Stomach smooth muscle (tissue), 2 donors: ENCODE measurements around the gene ADD2.
"Not testable (repeated sequence)": the region's sequence is repeated elsewhere in the genome, so short reads cannot be mapped to it uniquely, and the experiment has no call there.

Experiments used
- H3K27ac ChIP-seq: one replicate; pipeline ENCODE4 v1.7.0; 2013; ENCODE audit warnings: mild to moderate bottlenecking, low read length, inconsistent platforms
- H3K27me3 ChIP-seq, 2 donors: one replicate each; pipeline ENCODE4 v1.7.0; 2013; ENCODE audit warnings: low read length in 2 of 2; ENCODE audit not compliant: insufficient read depth in 2 of 2, control insufficient read depth in 1 of 2
- H3K36me3 ChIP-seq, 2 donors: one replicate each; pipeline ENCODE4 v1.7.0; 2013; ENCODE audit warnings: low read length in 2 of 2; ENCODE audit not compliant: control insufficient read depth in 2 of 2, insufficient read depth in 2 of 2
- H3K4me1 ChIP-seq: one replicate; pipeline ENCODE4 v1.7.0; 2013; ENCODE audit warnings: low read length; ENCODE audit not compliant: control insufficient read depth, insufficient read depth
- H3K4me3 ChIP-seq, 2 donors: one replicate each; pipeline ENCODE4 v1.7.0; 2013; ENCODE audit warnings: low read length in 2 of 2
- H3K9ac ChIP-seq, 2 donors: one replicate each; pipeline ENCODE4 v1.7.0; 2013; ENCODE audit warnings: low read length in 2 of 2, mild to moderate bottlenecking in 1 of 2
- H3K9me3 ChIP-seq, 2 donors: one replicate each; pipeline ENCODE4 v1.7.0; 2013; ENCODE audit warnings: low read length in 2 of 2; ENCODE audit not compliant: control insufficient read depth in 2 of 2
- donor health status: healthy.
- donor health status: Pancreatic carcinoma.

The ADD2 gene

GRCh38 chr2:70799706-70800105 lies 31.7 kb upstream of the ADD2 start:
- Histone ChIP-seq H3K4me3 (no peak overlapping the region), H3K27me3 (peaks cover 0 to 6% of the 10 kb centered on the region in 2 donors), H3K36me3 (no peaks in the 10 kb centered on the region), H3K27ac (no peak overlapping the region), H3K9me3 (peaks cover 4 to 11% of the 10 kb centered on the region in 2 donors), H3K4me1 (no peaks in the 10 kb centered on the region), H3K9ac (no peak overlapping the region)

- not testable (repeated sequence) for H3K27me3 ChIP-seq, H3K4me3 ChIP-seq
These were observed 30.0 kb upstream of the ADD2 start for GRCh38 chr2:70797996-70798395.

GRCh38 chr2:70797506-70797905 lies 29.5 kb upstream of the ADD2 start:
- H3K36me3 ChIP-seq: no peaks in the 10 kb centered on the region
- H3K4me1 ChIP-seq: no peaks in the 10 kb centered on the region
- H3K4me3 ChIP-seq: no peak overlapping the region
- no peak overlapping the region for H3K27ac ChIP-seq
- H3K9ac ChIP-seq: no peak overlapping the region
- H3K9me3 ChIP-seq: peaks cover 4 to 11% of the 10 kb centered on the region in 2 donors
- peaks cover 6 to 7% of the 10 kb centered on the region in 2 donors for H3K27me3 ChIP-seq

More at GRCh38 chr2:70797996-70798395, 30.0 kb upstream of the ADD2 start:
- peaks cover 4 to 11% of the 10 kb centered on the region in 2 donors for H3K9me3 ChIP-seq
- H3K9ac ChIP-seq, H3K27ac ChIP-seq, H3K36me3 ChIP-seq, H3K4me1 ChIP-seq: not testable (repeated sequence)

DNA sequence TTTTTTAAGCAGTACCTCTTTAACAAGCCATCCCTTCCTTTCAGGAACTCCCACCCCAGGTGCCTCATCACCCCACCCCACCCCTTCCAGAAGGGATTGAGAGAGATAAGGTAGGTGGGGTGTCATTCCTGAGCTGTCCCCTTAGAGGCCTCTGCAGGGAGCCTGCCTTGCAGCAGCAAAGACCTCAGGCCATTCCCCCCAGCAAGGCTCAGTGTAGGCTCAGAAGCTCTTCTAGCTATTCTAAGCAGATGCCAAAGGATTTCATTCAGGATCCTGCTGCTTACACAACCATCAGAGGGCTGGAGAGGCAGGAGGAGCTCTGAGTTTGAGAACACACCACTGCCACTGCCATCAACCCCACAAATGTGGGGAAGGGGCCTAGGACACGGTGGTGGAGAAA lies 28.3 kb upstream of the ADD2 start:
- no peaks in the 10 kb centered on the region for H3K4me1 ChIP-seq
- H3K27me3 ChIP-seq: peaks cover 11 to 14% of the 10 kb centered on the region in 2 donors
- peaks cover 4 to 11% of the 10 kb centered on the region in 2 donors for H3K9me3 ChIP-seq
- H3K9ac ChIP-seq: no peak overlapping the region
- H3K27ac ChIP-seq: no peak overlapping the region
- no peaks in the 10 kb centered on the region for H3K36me3 ChIP-seq
- no peak overlapping the region for H3K4me3 ChIP-seq

DNA sequence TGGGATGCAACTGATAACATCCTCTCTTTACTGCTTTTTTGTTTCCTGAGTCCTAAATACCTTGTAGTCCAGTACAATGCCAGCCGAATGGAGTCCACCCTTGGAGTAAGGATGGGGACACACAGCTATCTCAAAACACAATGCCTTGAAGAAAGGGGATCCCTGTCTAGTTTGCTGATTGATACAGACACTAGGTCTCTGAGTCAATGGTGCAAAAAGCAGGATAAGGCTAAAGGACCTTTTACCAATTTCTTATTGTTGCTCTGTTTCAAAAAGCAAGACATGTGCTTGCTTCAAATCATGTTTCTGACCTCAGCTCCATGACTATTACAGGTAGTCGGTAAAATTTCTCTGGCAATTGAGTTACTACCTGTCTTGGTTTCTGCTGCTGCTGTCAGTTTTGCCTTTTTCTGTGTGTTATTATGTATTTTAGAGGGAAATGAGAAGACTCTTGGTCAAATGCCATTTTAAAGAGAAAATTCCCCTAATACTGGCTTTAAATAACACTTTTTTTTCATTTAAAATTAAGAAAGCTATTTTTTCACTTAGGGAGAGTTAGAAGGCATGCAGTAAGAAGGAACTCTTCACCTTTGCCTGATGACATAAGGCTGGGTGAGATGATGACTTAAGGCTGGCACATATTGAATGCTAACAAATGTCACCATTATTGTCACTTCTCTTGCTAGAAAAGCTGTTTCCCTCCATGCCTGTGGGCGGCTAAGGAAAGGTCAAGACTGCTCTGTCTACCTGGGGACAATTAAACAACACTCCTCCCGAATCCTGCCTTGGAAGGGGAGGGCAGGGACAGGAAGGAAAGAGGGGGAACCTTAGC lies 27.4 kb upstream of the ADD2 start:
- peaks cover 3 to 6% of the 10 kb centered on the region in 2 donors for H3K9me3 ChIP-seq
- no peak overlapping the region for H3K4me3 ChIP-seq
- peaks cover 14 to 22% of the 10 kb centered on the region in 2 donors for H3K27me3 ChIP-seq
- H3K27ac ChIP-seq: no peak overlapping the region
- no peaks in the 10 kb centered on the region for H3K36me3 ChIP-seq
- no peak overlapping the region for H3K9ac ChIP-seq
- peaks cover under 1% of the 10 kb centered on the region for H3K4me1 ChIP-seq

- H3K9me3 ChIP-seq: no peaks in the 10 kb centered on the region
- peaks cover 24 to 32% of the 10 kb centered on the region in 2 donors for H3K27me3 ChIP-seq
- H3K27ac ChIP-seq: no peak overlapping the region
- no peak overlapping the region for H3K9ac ChIP-seq
- H3K4me1 ChIP-seq: peaks cover 9% of the 10 kb centered on the region
- H3K4me3 ChIP-seq: no peak overlapping the region
- no peaks in the 10 kb centered on the region for H3K36me3 ChIP-seq
These were observed 25.4 kb upstream of the ADD2 start for GRCh38 chr2:70793450-70793849.

- peaks cover 9% of the 10 kb centered on the region for H3K4me1 ChIP-seq
- H3K36me3 ChIP-seq: no peaks in the 10 kb centered on the region
- peak within 1 kb of the TSS; percentile 40 to 47 for H3K4me3 ChIP-seq
- no peak within 1 kb of the TSS for H3K27ac ChIP-seq
- no peak within 1 kb of the TSS for H3K9ac ChIP-seq
- H3K9me3 ChIP-seq: no peaks in the 10 kb centered on the region
- H3K27me3 ChIP-seq: peaks cover 28 to 32% of the 10 kb centered on the region in 2 donors
These were observed 22.3 kb upstream of the ADD2 start, which contains the start of gene FIGLA for GRCh38 chr2:70790136-70790828. Gene FIGLA (minus strand): TSS chr2:70790643. CDS start chr2:70790638, 5 bp downstream.

GRCh38 chr2:70789304-70790135 lies 21.5 kb upstream of the ADD2 start:
- no peaks in the 10 kb centered on the region for H3K36me3 ChIP-seq
- peaks cover 9% of the 10 kb centered on the region for H3K4me1 ChIP-seq
- peaks cover 24 to 32% of the 10 kb centered on the region in 2 donors for H3K27me3 ChIP-seq
- H3K4me3 ChIP-seq: peak overlapping the region; percentile 40 to 47
- no peaks in the 10 kb centered on the region for H3K9me3 ChIP-seq
- H3K27ac ChIP-seq: no peak overlapping the region
- no peak overlapping the region for H3K9ac ChIP-seq

DNA sequence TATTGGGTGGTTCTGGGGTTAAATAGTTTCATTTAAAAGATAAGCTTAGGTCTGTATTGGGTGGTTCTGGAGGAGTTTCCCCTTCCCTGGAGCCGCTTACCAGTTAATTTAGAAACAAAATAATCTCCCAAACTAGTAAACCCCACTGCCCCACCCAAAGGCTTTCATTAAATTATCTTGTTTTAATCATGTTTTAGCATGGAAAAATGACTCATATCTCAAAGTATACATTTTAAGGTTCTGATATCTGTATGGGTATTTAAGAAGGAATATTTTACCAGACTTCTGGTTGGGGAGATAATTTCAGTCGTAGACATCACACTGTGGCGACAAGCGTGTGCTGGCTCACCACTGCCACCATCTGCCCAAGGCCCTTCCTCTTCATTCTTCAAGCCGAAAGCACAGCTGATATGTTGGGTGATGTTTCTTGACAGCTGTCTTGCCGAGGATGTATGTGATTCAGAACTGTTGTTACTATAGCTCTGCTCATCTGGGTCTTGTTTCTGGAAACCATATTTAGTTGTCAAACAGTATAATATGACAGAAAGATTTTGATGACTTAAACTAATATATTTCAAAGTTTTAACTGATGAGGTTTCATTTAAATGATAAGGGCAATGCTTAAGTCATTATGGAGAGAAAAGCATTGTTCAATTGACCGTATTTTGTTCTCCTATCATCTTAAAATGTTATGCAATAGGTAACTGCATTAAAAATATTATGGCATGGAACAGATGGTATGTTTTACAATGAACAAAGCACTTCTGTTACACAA lies 17.3 kb upstream of the ADD2 start:
- Histone ChIP-seq H3K27me3 (peaks cover 13 to 21% of the 10 kb centered on the region in 2 donors), H3K9me3 (no peaks in the 10 kb centered on the region), H3K27ac (no peak overlapping the region), H3K4me3 (no peak overlapping the region), H3K4me1 (peaks cover 9% of the 10 kb centered on the region), H3K9ac (no peak overlapping the region), H3K36me3 (no peaks in the 10 kb centered on the region)

DNA sequence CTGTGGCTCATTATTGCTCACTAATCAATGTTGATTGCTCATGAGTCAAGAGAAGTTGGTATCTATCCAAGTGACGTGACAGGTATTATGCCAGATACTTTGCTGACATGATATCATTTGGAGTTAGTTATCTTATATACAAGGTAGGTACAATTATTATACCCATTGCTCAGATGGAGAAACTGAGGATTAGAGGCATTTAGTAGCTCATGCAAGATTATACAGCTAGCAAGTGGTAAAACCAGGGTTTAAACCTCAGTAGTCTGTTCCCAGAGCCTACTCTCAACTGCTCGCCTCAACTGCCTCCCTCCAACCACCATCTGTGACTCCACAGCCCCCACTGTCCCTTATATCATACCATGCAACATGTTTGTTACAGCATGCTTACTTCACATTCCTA lies 16.3 kb upstream of the ADD2 start:
- Histone ChIP-seq H3K27ac (no peak overlapping the region), H3K27me3 (peaks cover 5 to 15% of the 10 kb centered on the region in 2 donors), H3K36me3 (no peaks in the 10 kb centered on the region), H3K4me3 (no peak overlapping the region), H3K9ac (no peak overlapping the region), H3K4me1 (no peaks in the 10 kb centered on the region), H3K9me3 (no peaks in the 10 kb centered on the region)
